ENCODE data around the gene NWD2.
"Not testable (repeated sequence)": the region's sequence is repeated elsewhere in the genome, so short reads cannot be mapped to it uniquely, and the experiment has no call there.

Gene NWD2, protein sequence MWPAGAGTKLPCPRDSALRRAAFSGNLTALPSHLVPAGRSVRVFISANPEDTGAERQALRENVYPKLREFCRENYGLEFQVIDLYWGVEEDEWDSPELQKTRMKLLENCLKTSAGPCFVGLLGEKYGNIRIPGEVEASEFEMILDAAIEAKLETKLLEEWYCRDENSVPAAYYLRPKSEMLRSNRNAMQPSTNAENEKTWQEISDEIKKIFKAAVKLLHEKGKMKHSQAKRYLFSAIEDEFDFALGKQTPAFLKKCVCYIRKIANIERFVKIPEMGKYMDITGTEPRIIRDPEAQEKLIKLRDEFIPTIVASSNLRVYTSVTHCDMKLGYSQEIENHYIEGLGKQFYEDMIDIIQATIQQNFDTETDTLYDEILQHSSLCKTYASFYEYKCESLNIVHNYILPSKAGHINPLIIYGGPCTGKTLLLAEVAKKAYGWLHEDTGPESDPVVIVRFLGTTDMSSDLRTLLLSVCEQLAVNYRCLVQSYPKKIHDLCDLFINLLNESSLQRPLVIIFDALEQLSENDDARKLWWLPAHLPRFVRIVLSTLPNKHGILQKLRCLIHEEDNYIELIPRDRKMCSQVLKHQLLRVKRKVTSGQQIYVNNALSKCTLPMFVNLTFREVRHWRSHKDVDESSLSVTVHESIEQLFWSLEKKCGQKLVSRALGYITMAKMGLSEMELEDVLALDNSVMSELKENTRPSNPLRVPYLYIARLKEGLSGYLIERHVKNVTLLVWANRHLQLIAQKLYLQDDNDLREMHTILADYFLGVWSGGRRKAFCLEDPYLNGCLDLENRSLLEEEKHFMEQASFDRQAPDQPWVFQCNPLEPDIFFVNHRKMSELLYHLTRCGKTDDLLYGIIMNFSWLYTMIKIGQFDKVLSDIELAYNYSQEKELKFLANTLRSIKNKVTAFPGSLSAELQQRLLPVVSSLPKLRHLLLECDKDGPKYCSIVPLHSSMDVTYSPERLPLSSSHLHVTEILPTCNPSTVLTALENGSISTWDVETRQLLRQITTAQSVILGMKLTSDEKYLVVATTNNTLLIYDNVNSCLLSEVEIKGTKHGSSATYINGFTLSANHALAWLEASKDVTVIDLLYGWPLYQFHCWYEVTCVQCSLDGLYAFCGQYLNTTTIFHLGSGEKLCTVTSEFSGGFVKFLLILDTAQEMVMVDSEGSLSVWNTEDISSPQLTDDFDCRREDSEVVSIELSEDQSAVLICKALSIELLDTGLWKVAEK (N-terminal part only)

DNA sequence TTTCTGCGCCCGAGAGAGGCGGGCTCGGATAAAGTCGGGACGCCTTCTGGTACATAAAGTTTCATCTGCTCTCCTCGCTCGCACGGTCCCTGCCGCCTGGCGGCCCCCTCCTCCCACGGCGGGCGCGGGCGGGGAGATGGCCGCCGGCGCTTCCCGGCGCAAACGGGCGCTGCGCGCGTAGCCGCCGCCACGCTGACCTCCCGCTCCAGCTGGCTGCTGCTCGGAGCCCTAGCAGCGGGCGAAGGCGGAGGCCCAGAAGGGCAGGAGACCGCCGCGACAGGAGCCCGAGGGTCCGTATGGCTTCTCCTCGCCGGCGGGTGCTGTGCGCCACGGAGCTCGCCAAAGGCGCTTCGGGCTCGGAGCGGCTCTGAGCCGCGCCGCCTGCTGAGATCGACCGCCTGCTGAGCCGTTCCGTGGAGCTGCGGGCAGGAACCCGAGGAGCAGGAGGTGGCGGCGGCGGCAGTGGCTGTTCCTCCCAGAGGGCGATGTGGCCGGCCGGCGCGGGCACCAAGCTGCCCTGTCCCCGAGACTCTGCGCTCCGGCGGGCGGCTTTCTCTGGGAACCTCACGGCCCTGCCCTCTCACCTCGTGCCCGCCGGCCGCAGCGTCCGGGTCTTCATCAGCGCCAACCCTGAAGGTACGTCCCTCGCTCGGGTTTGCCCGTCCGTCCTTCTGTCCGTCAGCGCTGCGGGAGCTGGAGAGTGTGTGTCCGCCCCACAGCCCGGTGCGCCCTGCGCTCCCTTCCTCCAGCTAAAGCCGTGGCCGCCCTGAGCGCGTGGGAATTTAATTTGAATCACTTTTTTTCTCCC, at the start of gene NWD2:
Gene NWD2, plus strand, starts transcription at position 161 of the 808 bp plus-strand sequence. Its CDS starts 325 bp downstream, at position 486.
- DNase-seq (ENCODE audit: low read depth): no peak

DNA sequence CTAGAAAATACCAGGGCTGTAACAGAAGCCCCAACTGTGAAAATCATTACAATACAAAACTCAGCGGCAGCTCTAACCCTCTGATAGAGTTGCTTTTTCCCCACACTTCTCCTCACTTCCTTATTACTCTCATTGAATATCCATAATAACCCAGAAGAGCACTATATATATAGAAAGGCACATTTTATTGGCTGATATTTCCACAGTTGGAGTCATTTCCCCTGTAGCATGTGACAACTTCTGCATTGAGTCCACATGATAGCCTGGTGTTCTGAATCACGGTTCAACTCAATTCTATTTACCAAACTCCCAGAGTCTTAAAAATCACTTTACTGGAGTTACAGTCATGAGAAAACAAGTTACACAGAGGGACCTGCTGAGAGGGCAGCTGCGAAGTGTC, 46.6 kb upstream of the NWD2 start:
- DNase-seq (ENCODE audit: low read depth): no peak

DNA sequence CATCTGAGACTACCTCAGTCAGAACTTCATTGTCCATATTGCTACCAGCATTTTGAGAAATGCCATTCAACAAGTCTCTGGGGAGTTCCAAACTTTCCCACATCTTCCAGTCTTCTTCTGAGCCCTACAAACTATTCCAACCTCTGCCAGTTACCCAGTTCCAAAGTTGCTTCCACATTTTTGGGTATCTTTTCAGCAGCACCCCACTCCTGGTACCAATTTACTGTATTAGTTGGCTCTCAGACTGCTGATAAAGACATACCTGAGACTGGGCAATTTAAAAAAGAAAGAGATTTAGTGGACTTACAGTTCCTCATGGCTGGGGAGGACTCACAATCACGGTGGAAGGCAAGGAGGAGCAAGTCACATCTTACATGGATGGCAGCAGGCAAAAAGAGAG, 39.8 kb upstream of the NWD2 start:
- DNase-seq (ENCODE audit: low read depth): not testable (repeated sequence)

DNA sequence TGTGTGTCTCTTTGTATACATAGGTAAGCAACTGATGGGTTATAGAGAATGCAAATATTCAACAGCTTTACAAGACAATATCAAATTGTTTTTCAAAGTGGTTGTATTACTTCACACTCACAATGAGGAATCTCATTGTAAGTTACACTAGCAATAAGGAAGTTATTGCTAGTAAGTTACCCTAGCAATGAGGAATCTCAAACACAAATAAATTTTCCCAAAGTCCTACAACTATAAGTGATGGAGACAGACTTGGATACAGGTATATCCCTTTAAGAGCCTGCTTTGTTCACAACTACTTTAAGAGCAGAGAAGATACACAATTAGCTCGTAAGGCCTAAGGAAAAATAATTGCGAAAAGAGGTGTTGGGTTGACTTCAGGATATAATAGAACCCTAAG, 28.3 kb upstream of the NWD2 start:
- no peak for DNase-seq (ENCODE audit: low read depth)

DNA sequence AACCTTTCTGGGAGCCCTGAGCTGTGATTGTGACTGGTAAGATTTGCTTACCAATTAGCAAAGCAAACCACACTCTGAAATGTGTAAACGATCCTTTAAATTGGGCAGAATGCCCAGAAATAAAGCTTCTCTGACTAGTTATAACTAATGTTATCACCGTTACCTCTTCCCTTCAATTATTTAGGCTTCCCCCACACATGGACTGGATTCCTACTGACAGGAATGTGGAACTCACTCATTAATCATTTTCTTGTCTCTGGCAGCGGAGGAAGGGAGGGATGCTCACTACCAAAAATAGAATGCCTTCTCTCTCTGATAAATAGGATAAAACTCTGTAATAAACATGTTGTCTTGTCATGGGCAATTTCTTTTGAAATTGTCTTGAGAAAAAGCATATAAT, 25.3 kb upstream of the NWD2 start:
- no peak for DNase-seq (ENCODE audit: low read depth)

DNA sequence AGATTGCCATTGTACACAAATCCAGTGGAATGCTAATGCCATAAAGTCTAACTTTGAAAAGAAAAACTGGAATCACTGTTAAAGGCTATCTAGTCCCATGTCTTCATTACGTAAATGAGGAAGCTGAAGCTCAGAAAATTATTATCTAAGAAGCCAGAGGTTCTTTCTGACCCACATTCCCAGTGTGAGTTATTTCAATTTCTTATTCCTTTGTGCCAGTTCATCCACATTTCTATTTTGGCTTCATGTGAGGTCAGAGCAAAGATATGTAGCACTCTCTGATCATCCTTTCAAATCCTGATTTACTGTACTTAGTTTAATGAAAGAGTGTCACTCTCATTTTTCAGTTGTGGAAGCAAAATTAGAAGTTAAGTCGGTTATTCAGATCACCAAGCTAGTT, 24.6 kb upstream of the NWD2 start:
- DNase-seq (ENCODE audit: low read depth): no peak

DNA sequence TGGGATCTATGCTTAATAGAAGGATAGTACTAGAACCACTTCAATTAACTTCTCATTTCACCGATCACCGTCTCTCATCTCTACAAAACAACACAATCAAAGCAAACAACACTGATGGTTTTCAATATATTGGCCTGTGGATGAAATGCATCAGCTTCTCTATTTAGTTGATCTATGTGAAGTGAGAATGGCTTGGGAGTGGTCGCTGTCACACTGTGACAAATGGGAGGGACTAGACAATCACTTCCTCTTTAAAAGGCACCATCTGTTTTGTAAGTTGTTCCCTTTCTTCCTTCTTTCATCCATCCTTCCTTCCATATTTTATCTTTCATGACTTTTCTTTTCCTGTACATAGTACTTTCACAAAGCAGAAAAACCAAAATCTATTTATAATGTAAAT, 23.9 kb upstream of the NWD2 start:
- DNase-seq (ENCODE audit: low read depth): no peak

DNA sequence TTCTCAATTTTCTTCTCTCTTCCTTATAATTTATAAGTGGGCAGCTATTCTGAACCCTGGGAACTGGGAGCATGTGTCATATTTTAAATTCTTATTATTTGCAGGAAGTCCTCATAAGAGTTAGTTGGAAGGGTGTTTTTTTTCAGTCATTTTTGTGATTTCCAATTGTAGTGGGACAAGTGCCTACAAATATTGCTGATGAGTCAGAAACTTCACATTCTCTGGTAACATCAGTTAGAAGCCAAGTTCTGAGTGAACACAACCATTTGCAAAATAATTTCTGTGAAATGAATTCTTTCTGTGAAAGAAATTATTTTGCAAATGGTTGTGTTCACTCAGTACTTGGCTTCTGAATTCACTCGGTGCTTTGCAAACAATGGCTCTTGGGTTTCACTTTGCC, 20.8 kb upstream of the NWD2 start:
- DNase-seq (ENCODE audit: low read depth): no peak

DNA sequence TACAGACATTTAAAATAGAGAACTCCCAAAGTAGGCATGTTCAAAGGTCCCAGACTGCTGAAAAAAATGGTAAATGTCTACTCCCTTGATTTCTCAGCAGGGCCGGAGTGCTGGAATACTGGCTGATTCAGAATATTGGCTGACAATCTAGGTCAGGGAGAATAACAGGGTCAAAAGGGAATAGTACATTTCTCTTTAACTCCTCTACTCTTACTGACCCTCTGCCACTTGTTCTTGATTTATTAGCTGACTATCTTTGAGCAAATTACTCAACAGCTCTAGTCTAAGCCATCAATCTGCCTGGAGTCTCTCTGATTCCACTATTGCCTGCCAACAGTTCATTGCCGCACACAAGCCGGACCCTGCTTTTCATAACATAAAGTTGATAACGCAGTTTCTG, 19.7 kb upstream of the NWD2 start:
- no peak for DNase-seq (ENCODE audit: low read depth)

DNA sequence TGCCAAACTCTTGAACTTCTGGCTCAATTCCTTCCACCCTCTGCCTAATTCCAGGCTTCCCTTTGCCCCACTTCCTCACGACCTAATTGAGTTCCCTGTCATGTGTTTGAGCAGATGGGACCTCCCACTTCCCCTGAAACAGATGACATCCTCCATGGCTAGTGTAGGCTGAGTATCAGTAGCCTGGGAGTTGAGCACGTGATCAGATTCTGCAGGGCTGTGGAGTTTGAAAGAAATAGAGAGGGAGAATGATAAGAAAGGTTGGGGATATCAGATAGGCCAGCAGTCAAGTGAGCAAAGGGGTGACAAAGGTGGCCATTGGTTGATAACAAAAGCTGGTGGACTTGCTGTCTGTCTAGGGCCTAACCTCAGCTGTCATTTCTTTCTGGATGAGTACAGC, 18.8 kb upstream of the NWD2 start:
- DNase-seq (ENCODE audit: low read depth): no peak

DNA sequence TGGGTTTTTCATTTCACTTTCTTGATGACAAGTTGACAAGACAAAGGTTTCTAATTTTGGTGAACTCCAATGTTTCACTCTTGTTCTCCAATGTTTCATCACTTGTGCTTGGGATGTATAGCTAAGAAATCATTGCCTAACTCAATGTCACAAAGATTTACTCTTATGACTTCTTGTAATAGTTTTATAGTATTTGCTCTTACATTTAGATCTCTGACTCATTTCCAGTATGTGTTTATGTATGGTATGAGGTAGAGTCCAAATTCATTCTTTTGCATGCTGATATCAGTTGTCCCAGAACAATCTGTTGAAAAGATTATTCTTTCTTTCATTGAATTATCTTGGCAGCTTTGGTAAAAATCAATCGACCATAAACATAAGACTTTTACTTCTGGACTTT, 12.2 kb upstream of the NWD2 start:
- DNase-seq (ENCODE audit: low read depth): no peak

DNA sequence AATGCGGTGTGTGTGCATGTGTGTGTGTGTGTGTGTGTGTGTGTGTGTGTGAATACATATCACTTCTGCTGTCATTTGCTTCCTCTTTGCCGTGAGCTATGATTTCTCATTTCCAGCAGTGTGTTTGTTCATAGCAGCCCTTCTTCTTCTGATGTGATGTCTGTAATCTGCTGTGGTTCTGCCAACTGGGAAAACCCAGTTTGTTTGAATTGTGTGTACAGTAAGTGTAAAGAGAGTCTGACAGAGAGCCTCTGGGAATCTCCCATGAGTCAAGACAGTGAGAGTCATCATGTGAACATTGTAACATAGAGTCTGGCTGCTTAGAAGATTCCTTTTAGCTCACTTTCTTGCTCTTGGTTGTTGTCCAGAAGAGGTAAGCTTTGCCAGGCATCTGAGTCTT, 8.4 kb upstream of the NWD2 start:
- DNase-seq (ENCODE audit: low read depth): no peak

DNA sequence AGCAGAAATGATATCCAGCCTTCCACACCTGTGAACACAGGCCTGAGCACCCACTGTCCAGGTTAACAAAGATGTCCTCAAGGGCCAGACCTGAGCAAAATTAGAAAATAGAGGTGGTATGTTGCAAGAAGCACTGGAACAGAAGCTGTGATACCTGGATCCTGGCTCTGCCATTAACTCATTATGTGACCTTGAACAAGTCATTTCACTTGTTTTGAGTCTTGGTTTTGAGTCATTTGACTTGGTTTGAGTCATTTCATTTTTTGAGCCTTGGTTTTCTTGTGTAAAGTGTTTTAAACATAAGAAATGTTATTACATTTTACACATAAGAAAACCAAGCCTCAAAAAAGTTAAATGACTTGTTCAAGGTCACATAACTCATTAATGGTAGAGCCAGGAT, 2.9 kb upstream of the NWD2 start:
- DNase-seq (ENCODE audit: low read depth): no peak

DNA sequence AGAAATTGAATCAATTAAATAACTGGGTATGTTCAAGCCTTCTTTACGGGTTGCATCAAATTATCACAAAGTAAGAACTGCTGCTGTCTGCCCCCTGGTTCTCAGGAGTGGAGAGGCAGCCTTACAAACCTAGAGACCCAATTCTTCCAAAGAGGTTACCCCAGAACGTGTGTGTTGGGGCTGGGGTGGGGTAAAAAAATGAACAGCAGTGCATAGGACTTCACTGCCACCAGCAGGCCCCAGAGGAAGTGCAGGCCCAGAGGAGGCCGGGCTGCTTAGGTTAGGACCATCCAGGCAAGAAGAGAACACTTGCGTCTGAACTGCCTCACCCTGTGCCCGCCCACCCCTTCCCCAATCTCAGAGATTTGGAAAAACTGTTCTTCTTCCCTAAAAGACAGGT, 1.5 kb upstream of the NWD2 start:
- no peak for DNase-seq (ENCODE audit: low read depth)

DNA sequence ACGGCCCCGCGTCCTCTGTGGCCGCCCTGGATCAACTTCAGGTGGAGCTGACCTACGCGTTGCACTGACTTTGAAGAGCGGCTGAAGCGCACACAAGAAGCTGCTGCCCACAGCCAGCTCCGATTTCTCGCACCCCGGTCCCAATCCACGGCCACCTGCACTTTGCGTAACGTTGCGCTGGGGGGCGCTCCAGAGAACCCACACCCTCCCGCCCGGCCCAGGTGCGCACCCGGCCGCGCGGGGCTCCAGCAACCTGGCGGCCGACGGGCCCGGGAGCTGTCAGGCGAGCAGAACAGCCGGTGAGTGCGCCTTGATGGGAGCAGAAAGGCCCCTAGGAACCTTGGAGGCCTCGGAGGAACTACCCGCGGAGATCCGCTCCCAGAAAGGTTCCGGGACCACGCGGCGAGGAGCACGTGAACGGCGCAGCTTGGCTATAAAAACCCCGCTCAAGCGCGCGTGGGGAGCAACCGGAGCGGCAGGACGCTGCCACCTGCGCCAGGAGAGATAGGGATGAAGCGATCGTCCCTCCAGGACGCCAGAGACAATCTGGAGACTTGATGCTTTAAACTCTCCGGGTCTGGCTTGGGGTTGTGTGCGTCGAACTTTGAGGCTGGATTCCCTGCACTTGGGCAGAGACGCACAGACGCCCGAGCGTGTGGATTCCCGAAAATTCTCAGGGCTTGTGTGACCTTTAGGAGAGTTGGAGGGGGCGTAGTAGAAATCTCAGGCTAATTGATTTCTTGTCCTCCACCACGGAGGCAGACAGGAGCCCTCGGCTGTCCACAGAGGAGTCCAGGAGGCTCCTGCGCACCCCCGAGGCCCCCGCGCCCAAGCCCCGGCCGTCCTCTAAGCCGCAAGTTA, 591 bp upstream of the NWD2 start:
- DNase-seq (ENCODE audit: low read depth): no peak

DNA sequence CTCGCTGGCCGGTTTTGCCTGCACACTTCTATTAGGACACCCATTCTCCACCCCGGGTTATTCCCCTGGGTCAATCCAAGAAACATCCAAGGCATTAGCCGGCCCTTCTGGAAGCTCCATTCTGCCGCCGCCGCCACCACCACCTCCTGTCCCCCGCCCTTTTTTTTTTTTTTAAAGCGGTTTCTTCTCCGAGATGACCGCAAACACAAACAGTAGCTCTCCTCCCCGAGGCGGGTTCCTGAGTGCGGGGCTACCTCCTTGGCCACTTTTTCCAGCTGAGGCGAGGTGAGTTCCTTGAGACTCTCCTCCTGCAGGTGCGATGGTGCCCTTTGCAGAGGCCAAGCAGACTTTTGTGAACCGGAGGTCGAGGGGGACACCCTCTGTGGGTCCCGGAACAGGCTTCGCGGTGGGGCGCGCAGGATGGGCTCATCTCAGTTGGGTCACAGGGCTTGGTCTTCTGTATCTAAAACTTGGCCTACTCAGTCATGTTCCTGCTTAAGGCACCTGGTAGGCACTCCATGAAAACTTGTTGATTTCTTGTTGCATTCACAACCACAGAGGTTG, 930 bp downstream of the NWD2 start:
- no peak for DNase-seq (ENCODE audit: low read depth)

DNA sequence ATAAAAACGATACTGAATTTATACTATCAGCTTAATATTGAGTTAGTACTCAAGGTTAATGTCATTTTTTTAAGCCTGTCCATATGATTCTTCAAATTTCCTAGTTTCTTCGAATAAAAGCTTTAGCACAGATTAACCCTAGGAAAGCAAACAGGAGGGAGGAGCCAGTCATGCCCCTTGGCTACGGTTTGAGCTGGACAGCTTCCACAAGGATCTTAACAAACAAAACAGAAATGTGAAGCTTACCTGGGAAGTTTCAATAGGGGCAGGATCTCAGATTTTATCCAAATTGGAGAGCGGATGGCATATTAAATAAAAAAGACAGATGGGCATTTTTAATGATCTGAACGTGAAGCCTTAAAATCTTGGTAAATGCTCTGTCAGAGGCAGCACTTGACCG, 2.3 kb downstream of the NWD2 start:
- no peak for DNase-seq (ENCODE audit: low read depth)

DNA sequence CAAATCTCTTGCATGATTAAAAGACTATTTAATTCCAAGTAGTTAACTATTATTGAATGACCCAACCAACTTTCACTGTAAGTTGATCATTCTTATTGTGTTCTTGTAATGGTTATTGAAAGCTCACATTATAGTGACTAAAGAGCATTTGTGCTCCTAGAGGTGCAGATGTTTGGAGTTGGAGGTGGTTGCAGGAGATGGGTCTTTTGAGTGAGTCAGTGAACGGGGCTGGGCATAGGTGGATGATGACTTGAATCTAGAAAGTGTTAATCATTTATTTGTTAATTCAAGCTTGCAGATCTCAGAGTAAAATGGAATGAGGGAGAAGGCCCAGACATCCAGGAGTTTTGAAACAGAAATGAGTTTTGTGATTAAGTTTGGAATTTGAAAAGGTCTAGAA, 13.7 kb downstream of the NWD2 start:
- DNase-seq (ENCODE audit: low read depth): no peak

DNA sequence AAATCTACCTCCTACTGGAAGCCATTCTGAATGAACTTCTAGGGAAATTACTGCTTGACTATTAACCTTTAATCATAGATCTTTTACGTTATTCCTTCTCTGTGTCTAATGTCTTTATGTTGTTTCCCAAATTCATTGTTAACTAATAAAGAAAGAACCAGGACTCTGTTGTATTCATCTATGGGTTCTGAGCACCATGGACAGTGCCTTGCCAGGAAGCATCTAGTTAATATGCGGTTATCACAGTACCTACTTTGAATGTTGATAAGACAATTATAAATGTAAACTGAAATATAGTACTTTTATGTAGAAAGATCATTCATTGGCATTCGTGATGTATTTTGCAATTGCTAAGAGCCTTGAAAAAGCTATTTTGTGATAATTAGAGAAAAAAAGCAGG, 23.8 kb downstream of the NWD2 start:
- no peak for DNase-seq (ENCODE audit: low read depth)

DNA sequence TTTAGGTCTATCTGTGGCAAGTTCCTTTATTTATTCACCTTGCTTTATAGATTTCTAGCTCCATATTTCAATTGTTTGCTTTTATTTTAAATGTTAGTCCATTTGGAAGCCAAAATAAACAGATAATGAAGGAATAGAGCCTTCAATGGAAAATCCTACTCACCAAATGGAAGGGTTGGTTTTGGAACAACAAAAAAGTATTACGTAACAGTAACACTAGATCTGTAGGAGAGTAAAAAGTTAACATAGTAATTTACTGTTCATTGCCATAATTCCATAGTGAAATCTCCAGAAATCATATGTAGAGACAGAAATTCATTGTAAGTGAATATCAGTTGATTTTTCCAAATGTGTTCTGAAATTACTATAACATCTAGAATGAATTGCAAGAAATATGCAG, 34.6 kb downstream of the NWD2 start:
- no peak for DNase-seq (ENCODE audit: low read depth)
